ENCODE data around the gene USP32.

The USP32 gene

GRCh38 chr17:60129164-60129563 is 262.8 kb downstream of the USP32 start:
- DNase-seq, result no peak
